Measurements from ENCODE around the gene RASGRF1. TPM values are rescaled to one million over a fixed set of nuclear protein-coding genes. Genes with fewer than 3 reads are reported as not detected.

Gene RASGRF1
- total RNA-seq, 1 donor from 2014 or later = not detected

GRCh38 chr15:79089331-79089889 is 1.2 kb downstream of the RASGRF1 start:
- Histone ChIP-seq H3K9me3 (no peaks in the 10 kb centered on the region), H3K4me1 (peaks cover 28% of the 10 kb centered on the region), H3K4me3 (peak overlapping the region; percentile 5 to 20), H3K36me3 (no peaks in the 10 kb centered on the region), H3K27ac (no peak overlapping the region), H3K27me3 (no peaks in the 10 kb centered on the region)
- intact Hi-C loops (cut with DNase I) = no loop called here
- TF ChIP-seq CTCF (IDR thresholded peaks at IDR 0.05) = no peak
- TF ChIP-seq POLR2A (IDR thresholded peaks at IDR 0.05) = no peak
- TF ChIP-seq POLR2AphosphoS5 (IDR thresholded peaks at IDR 0.05; ENCODE audit: insufficient read depth in 1 of 2, low read depth in 1 of 2) = no peak
- DNase-seq (ENCODE audit: extremely low spot score in 2 of 2) = no peak

GRCh38 chr15:79088426-79089205 is 2.0 kb downstream of the RASGRF1 start:
- Histone ChIP-seq H3K4me3 (no peak overlapping the region), H3K27ac (no peak overlapping the region), H3K27me3 (no peaks in the 10 kb centered on the region), H3K9me3 (no peaks in the 10 kb centered on the region), H3K4me1 (peaks cover 28% of the 10 kb centered on the region), H3K36me3 (no peaks in the 10 kb centered on the region)
- DNase-seq (ENCODE audit: extremely low spot score in 2 of 2) = peak in 1 of 2 donors; percentile 58
- intact Hi-C loops (cut with DNase I) = no loop called here
- TF ChIP-seq CTCF (IDR thresholded peaks at IDR 0.05) (no peak), POLR2AphosphoS5 (IDR thresholded peaks at IDR 0.05; ENCODE audit: insufficient read depth in 1 of 2, low read depth in 1 of 2) (no peak), POLR2A (IDR thresholded peaks at IDR 0.05) (no peak)

GRCh38 chr15:79086814-79087213 is 3.8 kb downstream of the RASGRF1 start:
- no peak for DNase-seq (ENCODE audit: extremely low spot score in 2 of 2)
- TF ChIP-seq POLR2A (IDR thresholded peaks at IDR 0.05) (no peak), POLR2AphosphoS5 (IDR thresholded peaks at IDR 0.05; ENCODE audit: insufficient read depth in 1 of 2, low read depth in 1 of 2) (no peak), CTCF (IDR thresholded peaks at IDR 0.05) (no peak)
- peaks cover 27% of the 10 kb centered on the region for H3K4me1 ChIP-seq
- H3K36me3 ChIP-seq = no peaks in the 10 kb centered on the region
- H3K9me3 ChIP-seq = no peaks in the 10 kb centered on the region
- intact Hi-C loops (cut with DNase I) = no loop called here
- H3K27ac ChIP-seq = no peak overlapping the region
- no peaks in the 10 kb centered on the region for H3K27me3 ChIP-seq
- no peak overlapping the region for H3K4me3 ChIP-seq

- intact Hi-C loops (cut with DNase I) = no loop called here
- DNase-seq (ENCODE audit: extremely low spot score in 2 of 2) = no peak
- peaks cover 4% of the 10 kb centered on the region for H3K4me1 ChIP-seq
- H3K4me3 ChIP-seq = no peak overlapping the region
- no peaks in the 10 kb centered on the region for H3K36me3 ChIP-seq
- H3K27me3 ChIP-seq = no peaks in the 10 kb centered on the region
- H3K27ac ChIP-seq = no peak overlapping the region
- no peaks in the 10 kb centered on the region for H3K9me3 ChIP-seq
- TF ChIP-seq POLR2AphosphoS5 (IDR thresholded peaks at IDR 0.05; ENCODE audit: insufficient read depth in 1 of 2, low read depth in 1 of 2) (no peak), CTCF (IDR thresholded peaks at IDR 0.05) (no peak), POLR2A (IDR thresholded peaks at IDR 0.05) (no peak)
Measured at GRCh38 chr15:79084308-79084968, 6.1 kb downstream of the RASGRF1 start.
